Right forelimb (tissue), 1 donor: ENCODE results near the gene WNT6.
"Not testable (repeated sequence)": the region's sequence is repeated elsewhere in the genome, so short reads cannot be mapped to it uniquely, and the experiment has no call there.

ENCODE experiments used
- DNase-seq: peaks from one replicate; pipeline ENCODE4 v3.0.0-alpha.2; 2018

Gene WNT6

DNA sequence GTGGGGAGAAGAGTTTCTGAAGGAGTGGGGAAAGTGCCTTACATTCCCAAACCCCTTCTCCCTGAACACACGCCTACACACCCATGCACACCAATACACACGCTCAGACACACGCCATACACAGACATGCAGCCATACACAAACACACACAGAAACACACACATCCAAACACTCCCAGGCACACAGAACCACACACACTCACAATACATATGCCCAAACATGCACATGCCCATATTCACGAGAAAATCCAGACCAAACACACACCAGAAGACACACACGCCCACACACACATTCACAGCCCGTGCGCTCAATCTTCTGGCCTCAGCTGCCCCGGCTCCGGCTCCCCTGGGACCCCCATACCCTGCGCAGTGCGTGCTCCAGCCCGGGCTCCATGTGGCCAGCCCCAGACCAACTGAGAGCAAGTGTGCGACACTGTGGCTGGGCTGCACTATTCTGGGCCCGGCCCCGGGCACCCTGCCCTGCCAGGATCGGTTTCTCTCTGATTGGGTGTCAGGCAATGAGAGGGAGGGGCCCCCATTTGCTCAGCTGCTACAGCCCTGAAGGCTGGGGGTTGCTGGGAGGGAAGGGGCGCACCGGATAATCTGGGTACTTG is 28.1 kb upstream of the WNT6 start, which contains the start of gene PRKAG3:
Gene PRKAG3 (minus strand): TSS at position 426 of the 613 bp plus-strand sequence.
- DNase-seq, result no peak

DNA sequence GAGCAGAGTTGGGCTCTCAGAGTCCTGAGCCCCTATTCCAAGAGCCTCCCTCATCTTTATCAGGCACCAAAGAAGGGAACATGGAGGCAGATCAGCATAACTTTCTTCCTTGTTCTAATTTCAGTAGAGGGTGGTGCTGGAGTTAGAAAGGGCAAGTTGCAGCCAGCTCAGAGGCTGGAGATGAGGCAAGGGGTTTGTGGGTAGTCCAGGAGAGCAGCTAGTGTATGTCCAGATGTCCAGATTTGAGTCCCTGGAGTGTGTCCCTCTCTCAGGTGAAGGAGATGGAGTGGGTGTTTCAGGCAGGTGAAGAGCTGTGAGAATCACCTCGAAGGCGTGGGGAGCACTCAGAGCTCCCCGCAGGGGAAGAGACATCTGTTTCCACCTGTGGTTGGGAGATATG is 27.5 kb upstream of the WNT6 start:
- no peak for DNase-seq

DNA sequence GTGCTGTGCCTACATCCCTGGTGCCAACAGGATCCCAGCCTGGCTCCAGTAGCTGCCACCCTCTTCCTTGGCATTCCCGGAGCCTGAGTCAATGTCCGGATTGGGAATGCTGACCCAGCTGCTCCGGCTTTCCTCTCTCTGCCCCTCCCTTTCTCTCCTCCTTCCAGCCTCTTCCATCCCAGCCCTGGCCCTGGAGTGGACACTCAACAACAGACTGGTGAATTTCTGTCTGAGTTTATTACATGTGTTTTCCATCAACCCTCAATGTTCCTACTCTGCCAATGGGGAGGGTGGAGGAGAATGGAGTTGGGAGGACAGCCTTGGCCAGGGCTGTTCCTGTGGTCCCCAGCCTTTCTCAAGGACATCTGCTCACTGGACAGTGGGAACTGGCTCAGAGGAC is 27.1 kb upstream of the WNT6 start:
- DNase-seq, result no peak

DNA sequence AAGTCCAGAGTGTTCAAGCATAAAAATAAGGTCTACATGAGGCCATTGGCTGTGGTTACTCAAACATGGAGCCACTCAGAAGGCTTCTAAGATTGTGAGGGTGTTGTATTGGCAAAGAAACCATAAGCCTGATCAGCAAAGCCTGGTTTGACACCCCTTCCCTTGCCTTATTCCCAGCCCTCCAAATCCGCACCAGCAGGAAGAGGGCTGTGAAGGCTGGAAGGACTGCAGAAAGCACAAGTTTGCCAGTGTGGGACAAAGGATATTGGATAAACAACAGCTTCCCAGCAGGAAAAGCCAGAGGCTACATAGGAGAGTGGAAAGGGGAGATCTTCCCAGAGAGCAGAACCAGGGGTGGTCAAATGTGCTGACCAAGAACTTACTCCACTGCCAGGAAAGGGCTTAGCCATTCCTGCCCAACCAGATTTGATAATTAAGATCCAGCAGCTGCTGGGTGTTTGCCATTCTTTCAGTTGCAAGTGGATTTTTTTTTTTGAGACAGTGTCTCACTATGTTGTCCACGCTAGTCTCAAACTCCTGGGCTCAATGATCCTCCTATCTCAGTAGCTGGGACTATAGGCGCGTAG is 26.5 kb upstream of the WNT6 start:
- no peak for DNase-seq

DNA sequence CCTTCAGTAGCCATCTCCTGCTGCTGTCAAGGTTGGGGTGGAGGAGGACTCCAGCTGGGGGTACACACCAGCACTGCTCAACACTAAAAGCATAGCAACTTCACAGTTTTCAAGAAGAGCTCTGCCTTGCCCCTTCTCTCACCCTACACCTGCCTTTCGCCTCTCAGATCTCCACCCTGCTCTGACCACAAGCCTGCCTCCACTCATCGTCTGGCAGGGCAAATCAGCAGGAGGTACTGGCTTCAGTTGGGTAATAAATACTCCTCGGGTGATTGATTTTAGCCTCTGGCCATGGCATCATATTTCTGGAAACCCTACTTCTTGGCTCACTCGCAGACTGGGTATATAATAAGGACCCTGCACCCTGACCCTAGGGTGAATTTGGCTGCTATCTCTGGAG is 24.9 kb upstream of the WNT6 start:
- DNase-seq, result no peak

DNA sequence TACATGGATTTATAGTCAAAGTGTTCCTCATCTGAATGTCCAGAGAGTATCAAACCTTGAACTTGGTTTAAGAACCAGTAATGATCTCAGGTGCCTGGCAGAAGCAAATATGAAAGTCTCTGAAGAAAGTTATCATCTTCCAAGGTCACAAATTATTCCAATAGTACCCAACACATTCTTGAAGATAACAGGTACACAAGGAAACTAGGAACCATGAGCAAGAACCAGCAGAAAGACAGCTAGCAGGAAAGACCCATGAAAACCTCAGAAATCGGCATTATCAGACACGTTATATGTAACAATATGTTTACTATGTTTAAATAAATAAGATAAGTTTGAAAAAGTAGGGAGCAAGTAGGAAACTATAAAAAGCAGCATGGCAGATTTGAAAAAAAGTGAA is 22.1 kb upstream of the WNT6 start:
- DNase-seq, result no peak

DNA sequence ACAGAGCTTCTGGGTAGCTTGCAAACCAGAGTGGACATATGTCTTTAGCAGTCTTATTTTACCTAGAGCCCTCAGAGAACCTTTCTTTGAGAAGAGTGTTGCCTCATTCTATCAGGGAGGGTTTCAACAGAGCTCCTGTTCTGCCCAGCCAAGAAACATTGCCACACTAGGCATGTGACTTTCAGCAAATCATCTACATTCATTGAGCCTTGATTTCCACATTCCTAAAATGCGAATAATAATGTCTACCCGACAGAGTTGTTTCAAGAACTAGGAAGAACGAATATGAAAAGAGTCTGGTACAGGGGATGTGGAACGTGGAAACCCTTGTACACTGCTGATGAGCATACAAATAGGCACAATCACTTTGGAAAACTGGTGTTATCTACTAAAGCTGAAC is 20.2 kb upstream of the WNT6 start:
- DNase-seq, result no peak

DNA sequence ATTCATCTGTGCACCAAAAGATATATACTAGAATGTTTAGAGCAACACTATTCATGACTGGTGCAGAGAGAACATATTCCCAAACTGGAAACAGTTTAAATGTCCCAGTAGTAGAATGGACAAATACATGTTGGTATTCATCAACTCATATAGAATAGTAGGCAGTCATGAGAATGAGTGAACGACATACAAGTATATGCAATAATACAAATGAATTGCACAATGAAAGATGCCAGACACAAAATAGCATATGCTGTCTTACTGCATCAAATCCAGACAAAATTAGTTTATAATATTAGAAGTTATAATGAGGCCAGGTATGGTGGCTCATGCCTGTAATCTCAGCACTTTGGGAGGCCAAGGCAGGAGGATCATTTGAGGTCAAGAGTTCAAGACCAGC is 19.7 kb upstream of the WNT6 start:
- no peak for DNase-seq

DNA sequence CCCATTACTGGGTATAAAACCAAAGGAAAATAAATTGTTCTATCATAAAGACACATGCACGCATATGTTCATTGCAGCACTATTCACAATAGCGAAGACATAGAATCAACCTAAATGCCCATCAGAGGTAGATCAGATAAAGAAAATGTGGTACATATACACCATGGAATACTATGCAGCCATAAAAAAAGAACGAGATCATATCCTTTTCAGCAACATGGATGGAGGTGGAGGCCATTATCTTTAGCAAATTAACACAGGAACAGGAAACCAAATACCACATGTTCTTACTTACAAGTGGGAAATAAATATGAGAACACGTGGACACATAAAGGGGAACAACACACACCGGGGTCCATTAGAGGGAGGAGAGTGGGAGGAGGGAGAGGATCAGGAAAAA is 15.3 kb upstream of the WNT6 start:
- DNase-seq, result not testable (repeated sequence)

DNA sequence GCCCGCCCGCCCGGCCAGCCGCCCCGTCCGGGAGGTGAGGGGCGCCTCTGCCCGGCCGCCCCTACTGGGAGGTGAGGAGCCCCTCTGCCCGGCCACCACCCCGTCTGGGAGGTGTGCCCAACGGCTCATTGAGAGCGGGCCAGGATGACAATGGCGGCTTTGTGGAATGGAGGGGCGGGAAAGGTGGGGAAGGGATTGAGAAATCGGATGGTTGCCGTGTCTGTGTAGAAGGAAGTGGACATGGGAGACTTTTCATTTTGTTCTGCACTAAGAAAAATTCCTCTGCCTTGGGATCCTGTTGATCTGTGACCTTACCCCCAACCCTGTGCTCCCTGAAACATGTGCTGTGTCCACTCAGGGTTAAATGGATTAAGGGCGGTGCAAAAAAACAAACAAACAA is 12.6 kb upstream of the WNT6 start:
- not testable (repeated sequence) for DNase-seq

DNA sequence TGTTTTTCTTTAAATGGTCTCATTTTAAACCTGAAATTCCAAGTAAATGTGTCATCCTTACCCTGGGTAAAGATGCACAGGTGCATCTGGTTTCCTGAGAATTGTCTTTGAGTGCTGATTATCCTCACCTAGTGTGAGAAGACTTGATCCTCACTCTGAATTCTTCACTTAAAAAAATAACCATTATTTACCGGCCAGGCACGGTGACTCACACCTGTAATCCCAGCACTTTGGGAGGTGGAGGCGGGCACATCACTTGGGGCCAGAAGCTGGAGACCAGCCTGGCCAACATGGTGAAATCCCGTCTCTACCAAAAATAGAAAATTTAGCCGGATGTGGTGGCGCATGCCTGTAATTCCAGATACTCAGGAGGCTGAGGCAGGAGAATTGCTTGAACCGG is 9.9 kb upstream of the WNT6 start:
- DNase-seq, result no peak

DNA sequence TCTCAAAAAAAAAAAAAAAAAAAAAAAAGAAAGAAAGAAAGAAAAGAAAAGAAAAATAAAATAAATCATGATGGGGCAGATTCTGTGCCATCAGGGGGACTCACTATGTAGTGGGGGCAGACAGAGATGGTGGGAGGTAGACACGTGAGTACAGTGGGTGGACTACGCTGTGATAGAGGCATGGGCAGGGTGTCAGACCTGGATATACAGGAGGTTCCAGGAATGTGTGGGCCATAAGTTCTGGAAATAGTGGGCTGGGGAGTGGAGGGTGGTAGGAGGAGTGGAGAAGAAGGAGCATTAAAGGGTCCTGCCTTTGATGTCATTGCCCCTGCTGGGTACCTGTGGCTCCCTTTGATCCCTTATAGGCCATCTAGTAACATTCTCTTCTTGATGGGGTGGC is 8.8 kb upstream of the WNT6 start:
- DNase-seq, result no peak

DNA sequence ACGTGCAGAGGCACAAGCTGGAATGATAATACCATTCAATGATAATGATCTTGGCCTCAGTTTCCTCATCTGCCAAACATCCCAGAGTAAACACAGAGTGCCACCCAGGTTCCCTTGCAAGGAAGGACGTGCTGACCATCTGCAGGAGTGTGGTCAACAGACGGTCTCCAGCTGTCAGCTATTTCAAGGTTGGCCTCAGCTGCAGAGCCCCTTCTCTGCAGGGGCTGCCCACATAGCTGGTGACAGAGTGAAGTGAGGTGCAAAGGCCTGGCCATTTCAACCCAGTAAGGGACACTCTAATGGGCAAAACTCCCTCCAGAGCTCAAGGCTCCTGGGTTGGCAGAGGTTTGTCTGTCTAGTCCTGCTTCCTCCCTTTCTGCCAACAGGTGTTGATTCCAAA is 8.3 kb upstream of the WNT6 start:
- DNase-seq, result no peak

DNA sequence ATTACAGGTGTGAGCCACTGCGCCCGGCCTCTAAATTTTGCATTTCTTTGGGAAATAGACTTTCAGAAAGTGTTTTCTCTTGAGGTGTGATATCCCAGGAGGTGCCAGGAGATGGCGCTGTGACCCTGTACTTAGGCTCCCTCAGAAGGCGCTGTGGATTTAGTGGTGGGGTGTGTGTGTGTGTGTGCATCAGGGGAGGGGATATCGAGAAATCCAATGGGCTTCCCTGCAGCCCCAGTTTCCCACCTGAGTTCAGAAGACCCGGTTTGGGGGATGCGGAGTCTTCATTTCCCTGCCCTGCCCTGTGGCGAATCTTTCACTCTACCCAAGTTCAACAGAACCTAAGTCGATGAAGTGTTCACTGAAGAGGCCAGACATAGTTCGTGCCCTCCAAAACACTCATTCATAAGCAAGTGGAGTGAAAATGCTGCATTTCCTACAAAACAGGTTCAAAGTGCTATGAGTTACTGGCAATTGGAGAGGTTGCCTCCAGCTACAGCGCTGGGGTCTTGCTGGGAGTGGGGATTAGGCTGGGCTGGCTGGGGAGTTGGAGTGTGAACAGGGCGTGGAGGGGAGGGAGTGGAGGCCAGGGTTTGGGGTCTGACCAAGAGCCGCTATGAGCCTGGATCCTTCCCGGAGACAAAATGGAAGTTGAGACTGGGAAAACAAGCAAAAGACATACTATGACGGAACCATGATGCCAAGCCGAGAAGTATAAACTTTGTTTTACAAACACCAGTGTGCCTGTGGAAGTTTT is 6.5 kb upstream of the WNT6 start:
- DNase-seq, result no peak

DNA sequence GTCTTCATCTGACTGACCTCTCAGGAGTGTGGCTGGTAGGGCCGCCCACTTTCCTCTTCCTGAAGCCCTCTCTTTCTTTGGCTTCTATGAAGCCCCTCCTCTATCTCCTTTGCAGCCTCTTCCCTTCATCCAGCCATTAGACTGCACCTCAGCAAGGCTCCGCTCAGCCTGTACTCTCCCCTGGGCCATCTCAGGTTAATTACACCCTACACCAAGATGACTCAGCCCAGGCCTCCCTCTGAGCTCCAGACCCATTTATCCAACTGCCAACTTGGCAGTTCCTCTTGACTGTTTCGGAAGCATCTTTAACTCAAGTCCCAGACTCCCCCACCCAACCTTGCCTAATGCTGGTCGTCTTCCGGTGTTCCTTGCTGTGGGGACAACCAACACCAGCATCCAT is 5.8 kb upstream of the WNT6 start:
- DNase-seq, result no peak

DNA sequence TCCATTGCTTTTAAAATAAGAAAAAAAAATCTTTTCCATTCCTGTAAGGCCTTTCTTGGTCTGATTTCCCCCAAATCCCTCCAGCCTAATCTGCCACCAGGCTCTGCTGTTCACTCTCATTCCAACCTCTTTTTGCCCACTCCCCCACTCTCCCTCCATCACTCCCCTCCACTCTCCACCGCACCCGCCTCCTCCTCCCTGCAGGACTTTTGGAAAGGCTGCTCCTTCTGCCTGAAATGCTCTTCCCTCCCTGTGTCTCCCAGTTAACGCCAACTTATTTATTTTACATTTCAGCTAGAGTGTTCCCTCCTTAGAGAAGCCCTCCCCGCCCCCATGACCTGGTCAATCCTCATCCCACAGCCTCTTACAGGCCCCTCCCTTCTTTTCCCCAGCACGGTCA is 4.7 kb upstream of the WNT6 start:
- no peak for DNase-seq

DNA sequence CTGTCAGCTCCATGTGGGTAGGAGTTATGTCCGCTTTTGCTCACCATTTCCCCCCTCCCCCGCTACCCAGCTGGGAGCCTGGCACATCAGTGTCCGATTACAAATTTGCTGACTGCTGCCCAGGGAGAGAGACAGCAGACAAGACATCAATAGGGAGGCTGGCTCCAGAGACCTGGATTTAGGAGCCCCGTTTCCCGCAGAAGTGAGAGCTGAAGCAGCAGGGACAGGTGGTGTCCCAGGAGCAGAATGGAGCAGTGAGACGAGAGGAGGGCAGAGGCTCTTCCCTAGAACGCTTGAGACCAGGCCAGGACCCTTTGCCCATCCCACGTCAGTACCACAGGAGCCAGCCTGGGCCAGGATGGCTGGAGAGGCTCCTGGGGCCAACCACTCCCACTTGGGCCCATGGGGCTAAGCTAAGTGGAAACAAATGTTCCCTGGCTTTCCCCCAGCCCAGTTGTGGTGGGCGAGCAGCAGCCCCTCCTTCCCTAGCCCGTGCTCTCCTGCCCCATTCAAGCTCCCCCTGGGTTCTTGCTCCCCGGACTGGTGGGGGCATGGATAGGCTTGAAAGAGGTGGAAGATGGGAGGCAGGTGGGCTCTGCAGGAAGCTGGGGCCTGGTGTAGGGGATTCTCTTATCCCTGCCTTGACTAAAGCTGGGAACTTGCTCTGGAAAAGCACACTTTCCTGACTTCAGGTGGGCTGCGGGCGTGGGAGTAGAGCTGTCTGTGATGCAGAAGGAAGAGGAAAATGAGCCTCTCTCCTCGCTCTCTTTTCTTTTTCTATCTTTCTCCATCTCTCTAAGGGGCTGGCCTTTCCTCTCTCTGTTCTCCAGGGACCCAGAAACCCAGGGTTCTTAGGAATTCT is 4.1 kb upstream of the WNT6 start:
- DNase-seq, result no peak

DNA sequence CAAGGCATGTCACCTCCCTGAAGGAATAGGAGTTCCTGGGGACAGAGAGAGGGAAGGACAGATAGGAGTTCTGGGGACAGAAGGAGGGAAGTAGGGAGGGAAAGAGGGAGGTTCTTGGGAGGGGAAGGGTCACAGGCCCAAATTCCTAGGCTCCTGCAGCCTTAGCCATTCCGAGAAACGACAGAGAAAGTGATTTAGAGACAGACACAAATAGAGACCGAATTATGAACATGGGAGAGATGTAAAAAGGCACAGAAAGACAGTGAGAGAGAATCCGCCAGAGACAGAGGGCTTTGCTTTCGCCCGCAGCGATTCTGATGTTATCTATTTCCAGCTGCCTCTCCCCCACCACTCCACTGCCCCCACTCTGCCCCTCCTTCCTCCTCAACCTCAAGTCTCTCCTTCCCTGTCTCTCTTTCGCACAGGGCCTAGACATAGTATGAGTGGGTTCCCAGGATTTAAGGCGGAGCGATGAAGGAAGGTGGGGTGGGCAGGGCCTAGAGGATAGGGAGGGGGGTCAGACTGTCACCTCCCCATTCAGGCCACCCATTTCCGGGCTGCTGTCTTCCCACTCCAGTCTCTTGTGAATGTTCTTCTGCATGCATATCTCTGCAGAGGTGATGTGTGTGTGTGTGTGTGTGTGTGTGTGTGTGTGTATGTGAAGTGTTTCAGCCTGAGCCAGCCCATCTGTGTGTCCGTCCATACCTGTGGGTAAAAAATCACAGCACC is 3.3 kb upstream of the WNT6 start:
- no peak for DNase-seq

DNA sequence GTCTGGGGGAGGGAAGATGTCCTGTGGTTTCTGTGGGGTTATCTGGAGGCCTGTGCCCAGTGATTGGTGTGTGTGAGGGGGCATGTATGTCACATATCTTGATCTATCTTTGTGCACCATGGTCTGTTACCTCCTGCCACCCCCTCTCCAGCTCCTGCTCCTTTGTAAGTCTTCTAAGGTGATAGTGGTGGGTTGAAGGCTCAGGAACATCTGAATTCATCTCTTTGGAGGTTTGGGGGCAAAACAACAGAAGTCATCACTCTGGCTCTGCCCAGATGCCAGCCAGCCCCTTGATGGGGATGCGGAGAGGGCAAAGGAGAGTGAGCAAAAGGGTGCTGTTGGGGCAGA is 2.7 kb upstream of the WNT6 start:
- no peak for DNase-seq

DNA sequence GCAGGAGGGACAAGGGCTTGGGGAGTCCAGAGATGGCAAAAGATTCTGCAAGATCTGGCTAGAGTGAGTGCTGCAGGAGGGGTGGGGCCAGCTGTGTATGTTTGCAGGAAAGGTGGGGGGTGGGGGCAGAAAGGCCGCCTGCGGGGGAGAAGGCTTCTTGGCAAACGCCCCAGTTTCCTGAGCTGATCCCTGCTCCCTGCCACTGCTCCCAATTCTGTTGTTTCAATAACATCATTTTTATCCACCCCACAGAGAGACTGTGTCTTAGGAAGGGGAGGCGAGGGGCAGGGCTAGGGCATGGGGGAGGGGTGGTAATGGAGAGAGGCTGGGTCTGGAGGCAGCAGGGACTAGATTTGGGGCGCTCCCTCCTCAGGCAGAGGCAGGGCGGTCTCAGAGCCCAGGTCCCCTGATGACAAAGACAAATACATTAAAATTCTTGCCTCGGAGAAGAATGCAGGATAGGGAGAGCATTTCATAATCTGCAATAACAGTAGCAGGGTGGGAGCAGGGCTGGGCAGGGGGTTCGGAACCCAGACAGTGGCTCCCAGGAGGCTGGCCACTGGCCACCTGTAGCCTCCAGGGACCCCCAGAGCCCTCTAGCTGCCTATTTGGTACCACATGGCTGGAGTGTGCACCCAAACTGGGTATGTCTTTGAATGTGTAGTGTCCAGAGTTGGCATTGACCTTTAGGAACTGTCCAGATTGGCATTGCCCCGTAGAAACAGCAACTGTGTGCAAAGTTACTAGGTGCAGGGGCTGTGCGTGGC is 2.1 kb upstream of the WNT6 start:
- DNase-seq, result no peak

DNA sequence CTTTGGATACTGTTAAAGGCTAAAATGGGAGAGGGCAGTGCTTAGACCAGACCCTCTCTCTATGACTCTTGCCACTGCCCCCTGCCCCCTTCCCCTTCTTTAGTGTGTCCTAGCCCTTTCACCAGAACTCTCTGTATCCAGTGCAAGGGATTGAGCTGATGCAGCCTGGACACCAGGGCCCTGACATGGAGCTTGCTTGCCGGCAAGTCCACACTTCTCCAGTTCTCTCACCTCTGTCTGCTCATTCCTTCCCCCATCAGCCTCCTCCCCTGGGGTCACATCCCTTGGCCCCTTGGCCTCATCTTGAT is 1.5 kb upstream of the WNT6 start:
- DNase-seq, result no peak
